HG03095 (cell line): Measurements from ENCODE around the gene SIMC1.
"Not testable (repeated sequence)": the region's sequence is repeated elsewhere in the genome, so short reads cannot be mapped to it uniquely, and the experiment has no call there.

Experiments used
- ATAC-seq: cut with Tn5 transposase; IDR thresholded peaks from one replicate; pipeline ENCODE4 v1.9.1; 2021; ENCODE audit warnings: moderate library complexity; ENCODE audit not compliant: unreplicated experiment

The SIMC1 gene

GRCh38 chr5:176237971-176238644, at the start of gene SIMC1:
SIMC1 (plus strand) TSS chr5:176238424; CDS start chr5:176238509, 85 bp downstream.
- ATAC-seq: peak; percentile 68

- no peak for ATAC-seq
These were observed 49.6 kb upstream of the SIMC1 start for GRCh38 chr5:176188506-176189193.

DNA sequence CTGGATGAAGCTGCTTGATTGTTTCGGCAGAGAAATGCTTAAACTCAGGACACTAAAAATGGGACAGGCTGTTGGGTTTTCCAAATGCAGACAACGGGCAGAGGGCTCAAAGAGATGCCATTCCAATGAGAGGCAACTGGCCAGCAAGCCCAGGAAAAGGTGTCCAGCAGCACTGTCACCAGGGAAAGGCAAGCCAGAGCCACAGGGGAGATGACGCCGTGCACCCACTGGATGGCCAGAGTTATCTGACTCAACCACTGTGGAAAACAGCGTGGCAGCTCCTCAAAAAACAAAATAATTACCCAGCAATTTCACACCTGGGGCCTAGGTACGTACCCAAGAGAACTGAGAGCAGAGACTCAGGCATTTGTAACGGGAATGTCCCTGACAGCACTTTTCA, 48.4 kb upstream of the SIMC1 start:
- ATAC-seq: no peak

GRCh38 chr5:176190886-176191755, 47.1 kb upstream of the SIMC1 start:
- ATAC-seq: no peak

DNA sequence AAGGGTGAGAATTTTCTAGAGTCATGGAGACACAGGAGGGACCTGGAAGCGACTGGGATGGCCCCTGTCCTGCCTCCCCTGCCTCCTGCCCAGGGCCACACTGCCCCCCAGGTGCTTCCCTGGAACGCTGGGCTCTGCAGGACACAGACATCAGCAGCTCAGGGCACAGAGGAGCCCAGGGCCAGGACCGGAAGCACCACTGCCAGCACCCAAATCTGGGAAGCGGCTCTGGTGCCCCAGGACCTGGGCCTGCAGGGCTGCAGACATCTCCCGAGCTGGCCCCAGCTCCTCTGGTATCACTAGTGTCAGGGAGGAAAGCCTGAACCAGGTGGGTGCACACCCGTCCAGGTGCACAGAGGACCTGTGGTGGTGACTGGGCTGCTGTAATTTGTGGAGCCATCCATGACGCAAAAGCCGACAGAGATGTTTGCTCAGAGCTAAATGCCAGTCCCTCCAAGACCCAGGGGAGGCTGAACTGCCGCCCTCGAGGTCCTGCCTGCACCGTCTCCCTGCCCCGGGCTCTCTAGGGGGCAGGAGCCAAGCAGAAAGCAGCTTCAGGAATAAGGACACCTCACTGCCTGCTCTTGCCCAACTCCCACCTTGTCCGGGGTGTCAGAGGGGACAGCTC, 46.0 kb upstream of the SIMC1 start:
- no peak for ATAC-seq

DNA sequence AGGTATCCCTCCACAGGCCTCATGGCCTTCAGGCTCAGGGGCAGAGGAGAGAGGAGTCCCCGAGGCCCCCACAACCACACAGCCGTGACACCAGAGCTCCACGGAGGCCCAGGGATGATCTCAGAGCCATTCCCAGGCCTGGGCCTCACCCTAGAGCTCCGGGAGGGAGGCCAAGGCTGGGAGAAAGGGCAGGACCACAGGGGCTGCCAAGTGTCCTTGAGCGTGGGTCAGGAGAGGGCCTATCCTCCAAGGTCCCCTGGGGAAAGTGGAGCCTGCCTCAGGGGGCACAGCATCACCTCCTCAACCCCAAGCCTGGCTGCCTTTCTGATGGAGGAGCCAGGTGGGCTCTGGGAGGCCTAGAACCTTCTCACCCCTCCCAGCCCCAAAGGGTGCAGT, 45.5 kb upstream of the SIMC1 start:
- not testable (repeated sequence) for ATAC-seq

GRCh38 chr5:176193636-176194035, 44.6 kb upstream of the SIMC1 start:
- not testable (repeated sequence) for ATAC-seq

DNA sequence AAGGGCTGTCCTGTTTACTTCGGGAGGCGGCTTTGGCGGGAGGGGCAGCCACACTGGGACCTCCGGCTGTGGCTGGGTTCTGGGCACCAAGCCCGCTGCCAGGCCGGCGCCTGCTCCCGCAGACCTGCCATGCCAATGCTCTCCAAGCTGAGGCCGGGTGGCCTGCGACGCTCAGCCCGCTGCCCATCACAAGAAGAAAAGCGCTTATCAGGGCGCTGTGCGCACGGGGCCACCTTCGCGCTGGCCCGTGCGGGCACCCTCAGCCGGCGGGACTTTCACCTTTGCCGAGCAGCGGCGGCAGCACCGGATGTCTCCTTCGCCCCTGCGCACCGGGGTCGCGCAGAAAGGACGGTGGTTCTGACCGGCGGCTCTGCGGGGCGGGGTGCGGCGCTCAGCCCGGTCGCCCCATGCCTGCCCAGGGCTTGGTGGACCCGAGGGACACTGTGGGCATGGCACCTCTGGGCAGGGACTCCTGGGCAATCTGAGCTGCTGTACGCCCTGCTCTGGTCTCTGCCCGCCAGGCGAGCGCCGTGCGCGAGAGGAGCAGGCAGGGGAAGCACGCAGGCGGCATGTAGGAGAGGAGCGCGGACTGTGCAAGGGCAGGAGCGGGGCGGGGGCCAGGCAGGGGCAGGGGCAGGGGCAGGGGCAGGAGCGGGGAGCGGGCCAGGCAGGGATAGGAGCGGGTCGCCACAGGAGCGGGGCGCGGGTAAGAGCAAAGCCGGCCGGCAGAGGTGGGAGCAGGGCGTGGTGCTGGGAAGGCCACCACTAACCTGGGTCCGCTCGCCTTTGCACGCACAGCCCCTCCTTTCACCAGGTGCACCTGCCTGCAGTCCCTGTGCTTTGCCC, 43.8 kb upstream of the SIMC1 start:
- not testable (repeated sequence) for ATAC-seq

DNA sequence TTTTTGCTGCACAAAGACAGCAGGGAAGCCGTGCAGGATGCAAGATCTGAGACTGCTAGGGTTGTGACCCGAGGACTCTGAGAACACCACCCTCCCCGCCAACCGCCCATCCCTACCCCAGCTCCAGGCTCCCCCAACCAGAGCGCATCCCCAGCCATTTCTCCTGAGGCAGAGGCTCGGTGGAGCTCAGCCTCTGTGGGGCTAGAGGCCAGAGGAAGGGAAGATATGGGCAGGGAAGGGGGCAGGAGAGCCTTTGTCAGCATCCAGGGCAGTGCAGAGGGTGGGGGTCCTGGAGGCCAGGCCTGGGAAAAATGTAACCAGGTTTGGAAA, 43.2 kb upstream of the SIMC1 start:
- ATAC-seq: not testable (repeated sequence)

- not testable (repeated sequence) for ATAC-seq
These were observed 42.6 kb upstream of the SIMC1 start for GRCh38 chr5:176195487-176196207.

GRCh38 chr5:176196781-176197180, 41.4 kb upstream of the SIMC1 start:
- not testable (repeated sequence) for ATAC-seq

- not testable (repeated sequence) for ATAC-seq
These were observed 40.9 kb upstream of the SIMC1 start for GRCh38 chr5:176197234-176197858.

DNA sequence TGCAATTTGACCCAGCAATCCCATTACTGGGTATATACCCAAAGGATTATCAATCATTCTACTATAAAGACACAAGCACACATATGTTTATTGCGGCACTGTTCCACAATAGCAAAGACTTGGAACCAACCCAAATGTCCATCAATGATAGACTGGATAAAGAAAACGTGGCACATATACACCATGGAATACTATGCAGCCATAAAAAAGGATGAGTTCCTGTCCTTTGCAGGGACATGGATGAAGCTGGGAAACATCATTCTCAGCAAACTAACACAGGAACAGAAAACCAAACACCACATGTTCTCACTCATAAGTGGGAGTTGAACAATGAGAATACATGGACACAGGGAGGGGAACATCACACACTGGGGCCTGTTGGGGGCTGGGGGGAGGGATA, 39.9 kb upstream of the SIMC1 start:
- not testable (repeated sequence) for ATAC-seq

GRCh38 chr5:176198991-176199733, 39.1 kb upstream of the SIMC1 start:
- not testable (repeated sequence) for ATAC-seq

DNA sequence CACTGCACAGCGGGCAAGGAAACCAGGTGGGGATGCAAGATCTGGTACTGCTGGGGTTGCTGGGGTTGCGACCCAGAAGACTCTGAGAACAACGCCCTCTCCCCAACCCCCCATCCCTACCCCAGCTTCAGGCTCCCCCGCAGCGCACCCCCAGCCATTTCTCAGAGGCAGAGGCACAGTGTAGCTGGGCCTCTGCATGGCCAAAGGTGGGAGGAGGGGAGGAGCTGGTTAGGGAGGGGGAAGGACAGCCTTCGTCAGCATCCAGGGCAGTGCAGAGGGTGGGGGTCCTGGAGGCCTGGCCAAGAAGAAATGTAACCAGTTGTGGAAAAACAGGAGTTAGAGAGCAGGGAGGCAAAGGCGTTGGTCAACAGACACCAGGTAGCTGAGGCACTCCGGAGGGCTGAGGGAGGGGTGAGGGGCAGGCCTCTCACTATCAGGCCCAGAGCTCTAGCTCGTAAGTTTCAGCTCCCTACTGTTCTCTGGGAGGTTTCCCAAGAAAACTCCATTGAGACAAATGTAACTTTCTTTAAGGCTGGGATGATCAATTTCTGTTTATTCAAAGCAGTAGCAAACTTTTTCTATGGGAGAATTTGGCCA, 38.3 kb upstream of the SIMC1 start:
- ATAC-seq: not testable (repeated sequence)

GRCh38 chr5:176201811-176202210, 36.4 kb upstream of the SIMC1 start:
- ATAC-seq: no peak

DNA sequence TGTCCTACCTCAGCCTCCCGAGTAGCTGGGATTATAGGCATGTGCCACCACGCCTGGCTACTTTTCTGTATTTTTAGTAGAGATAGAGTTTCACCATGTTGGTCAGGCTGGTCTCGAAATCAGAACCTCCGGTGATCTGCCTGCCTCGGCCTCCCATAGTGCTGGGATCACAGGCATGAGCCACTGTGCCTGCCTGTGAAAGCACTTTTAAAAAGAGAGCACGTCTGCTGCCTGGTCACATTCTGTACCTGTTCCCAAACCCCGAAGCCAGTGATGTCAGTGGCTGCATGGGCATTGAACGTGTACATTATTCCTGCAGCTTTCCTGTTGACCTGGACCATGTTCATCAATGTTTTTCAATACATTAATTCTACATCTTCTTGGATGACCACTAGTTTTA, 35.1 kb upstream of the SIMC1 start:
- no peak for ATAC-seq

- not testable (repeated sequence) for ATAC-seq
These were observed 34.7 kb upstream of the SIMC1 start for GRCh38 chr5:176203535-176203934.
